Activated T-helper 2 cell treated with anti-CD3 and anti-CD28 coated beads, Interferon-gamma antibody, Interleukin-2, Interleukin-4, amounts not matched to agents 10 μg/mL and 5 μg/mL and 100 μg/mL, durations not matched to agents 14 hours and 24 hours and 36 hours (primary cell): Measurements from ENCODE around the gene CACNA1S. TPM values are rescaled to one million over a fixed set of nuclear protein-coding genes. Genes with fewer than 3 reads are reported as not detected.

ENCODE experiments used
- DNase-seq: peaks from one replicate; pipeline ENCODE4 v3.0.0; 2021; ENCODE audit warnings: low spot score
- H3K27ac Mint-ChIP-seq: one replicate; pipeline ENCODE4 v1.8.0; 2021; ENCODE audit warnings: mixed read lengths
- H3K27me3 Mint-ChIP-seq: one replicate; pipeline ENCODE4 v1.8.0; 2021; ENCODE audit warnings: low read depth, mixed read lengths
- H3K36me3 Mint-ChIP-seq: one replicate; pipeline ENCODE4 v1.8.0; 2021; ENCODE audit warnings: low read depth, mixed read lengths
- H3K4me1 Mint-ChIP-seq: one replicate; pipeline ENCODE4 v1.8.0; 2021; ENCODE audit warnings: low read depth, mixed read lengths
- H3K4me3 Mint-ChIP-seq: one replicate; pipeline ENCODE4 v1.8.0; 2021; ENCODE audit warnings: low read depth, mild to moderate bottlenecking, moderate library complexity, mixed read lengths
- H3K9me3 Mint-ChIP-seq: one replicate; pipeline ENCODE4 v1.8.0; 2021; ENCODE audit warnings: mixed read lengths
- intact Hi-C: fragments of 100-400 bp; cut with micrococcal nuclease; formaldehyde crosslinking; loops from one replicate; pipeline ENCODE4 v1.15.1; 2023
- total RNA-seq: library from RNA; stranded (reverse); gene quantifications from 2 replicates; pipeline ENCODE4 v1.2.3, GENCODE V29; 2022

Gene CACNA1S
- total RNA-seq, 1 donor from 2014 or later = not detected

GRCh38 chr1:201023517-201023902 is 88.7 kb downstream of the CACNA1S start, which contains the start of gene KIF21B:
Gene KIF21B (minus strand): TSS chr1:201023714. CDS start chr1:201023383, 331 bp downstream.
- DNase-seq = peak; percentile 90
- Mint-ChIP-seq H3K27me3 (no peaks in the 10 kb centered on the region), H3K27ac (peak within 1 kb of the TSS; percentile 98), H3K9me3 (no peaks in the 10 kb centered on the region), H3K4me1 (peaks cover 69% of the 10 kb centered on the region), H3K4me3 (peak within 1 kb of the TSS; percentile 96), H3K36me3 (peaks cover 14% of the 10 kb centered on the region)
- intact Hi-C loops = loop anchor here (5.0 kb wide), 3 partner anchors 116 to 396 kb away; no protein-coding TSS in a partner anchor

GRCh38 chr1:201022820-201023516 is 89.3 kb downstream of the CACNA1S start:
- peaks cover 70% of the 10 kb centered on the region for H3K4me1 Mint-ChIP-seq
- peak overlapping the region; percentile 98 for H3K27ac Mint-ChIP-seq
- DNase-seq = no peak
- no peaks in the 10 kb centered on the region for H3K27me3 Mint-ChIP-seq
- peak overlapping the region; percentile 96 for H3K4me3 Mint-ChIP-seq
- H3K9me3 Mint-ChIP-seq = no peaks in the 10 kb centered on the region
- intact Hi-C loops = loop anchor here (5.0 kb wide), 3 partner anchors 116 to 396 kb away; no protein-coding TSS in a partner anchor
- peaks cover 14% of the 10 kb centered on the region for H3K36me3 Mint-ChIP-seq

GRCh38 chr1:201022493-201022819 is 89.8 kb downstream of the CACNA1S start:
- H3K4me1 Mint-ChIP-seq = peaks cover 72% of the 10 kb centered on the region
- H3K27me3 Mint-ChIP-seq = no peaks in the 10 kb centered on the region
- H3K27ac Mint-ChIP-seq = peak overlapping the region; percentile 98
- intact Hi-C loops = loop anchor here (5.0 kb wide), 3 partner anchors 115 to 395 kb away; no protein-coding TSS in a partner anchor
- DNase-seq = no peak
- H3K4me3 Mint-ChIP-seq = peak overlapping the region; percentile 96
- no peaks in the 10 kb centered on the region for H3K9me3 Mint-ChIP-seq
- peaks cover 14% of the 10 kb centered on the region for H3K36me3 Mint-ChIP-seq

- Mint-ChIP-seq H3K4me1 (peaks cover 72% of the 10 kb centered on the region), H3K27me3 (no peaks in the 10 kb centered on the region), H3K36me3 (peaks cover 14% of the 10 kb centered on the region), H3K9me3 (no peaks in the 10 kb centered on the region), H3K27ac (peak overlapping the region; percentile 98), H3K4me3 (peak overlapping the region; percentile 96)
- intact Hi-C loops = loop anchor here (5.0 kb wide), 3 partner anchors 115 to 395 kb away; no protein-coding TSS in a partner anchor
- DNase-seq = no peak
Measured at GRCh38 chr1:201021630-201022492, 90.4 kb downstream of the CACNA1S start.

DNA sequence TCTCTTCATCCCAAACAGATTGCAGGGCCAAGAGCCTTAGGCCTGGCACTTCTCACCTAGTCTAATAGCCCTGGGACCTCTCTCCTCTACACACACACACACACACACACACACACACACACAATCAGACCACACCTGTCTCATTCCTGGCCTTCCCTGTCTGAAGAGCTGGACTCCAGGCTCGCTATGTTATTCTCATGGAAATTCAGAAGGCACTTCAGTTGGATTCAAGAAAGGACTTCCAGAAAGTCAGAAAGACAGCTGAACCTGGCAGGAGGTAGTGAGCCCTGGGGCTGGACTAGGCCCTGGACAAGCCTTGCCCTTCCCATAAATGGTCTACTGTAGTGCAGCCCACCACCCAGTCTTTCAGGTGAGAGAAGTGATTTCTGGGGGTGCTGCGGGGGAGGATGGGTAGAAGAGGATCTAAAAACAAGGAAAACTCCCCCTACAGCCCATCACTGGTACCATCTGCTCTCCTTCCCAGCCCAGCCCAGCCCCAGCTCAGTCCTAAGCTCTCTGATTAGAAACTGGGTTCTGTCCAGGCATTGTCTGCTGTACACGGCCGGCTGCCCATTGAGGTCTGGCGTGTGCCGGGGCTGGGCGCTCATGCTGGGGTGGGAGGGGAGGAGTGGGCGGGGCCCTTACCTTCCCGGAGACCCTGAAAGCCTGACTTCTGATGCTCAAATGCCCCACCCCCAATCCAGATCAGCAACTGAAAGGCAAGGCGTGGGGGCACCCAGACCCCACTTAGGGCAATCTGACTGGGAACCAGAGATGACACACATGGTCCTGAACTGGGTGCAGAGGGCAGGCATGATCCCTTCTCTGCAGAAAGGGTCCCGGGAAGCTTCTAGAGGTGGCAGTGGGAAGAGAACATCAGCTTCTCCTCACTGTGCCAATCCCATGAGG is 91.3 kb downstream of the CACNA1S start:
- H3K4me1 Mint-ChIP-seq = peaks cover 72% of the 10 kb centered on the region
- no peaks in the 10 kb centered on the region for H3K9me3 Mint-ChIP-seq
- peaks cover 14% of the 10 kb centered on the region for H3K36me3 Mint-ChIP-seq
- peak overlapping the region; percentile 98 for H3K27ac Mint-ChIP-seq
- no peaks in the 10 kb centered on the region for H3K27me3 Mint-ChIP-seq
- no peak for DNase-seq
- H3K4me3 Mint-ChIP-seq = peak overlapping the region; percentile 96
- intact Hi-C loops = loop anchor here (5.0 kb wide), 3 partner anchors 114 to 394 kb away; no protein-coding TSS in a partner anchor

GRCh38 chr1:201020040-201020591 is 92.1 kb downstream of the CACNA1S start:
- Mint-ChIP-seq H3K4me3 (peak overlapping the region; percentile 96), H3K4me1 (peaks cover 71% of the 10 kb centered on the region), H3K9me3 (no peaks in the 10 kb centered on the region), H3K27me3 (no peaks in the 10 kb centered on the region), H3K36me3 (peaks cover 14% of the 10 kb centered on the region), H3K27ac (peak overlapping the region; percentile 98)
- DNase-seq = no peak
- intact Hi-C loops = loop anchor here (5.0 kb wide), 3 partner anchors 113 to 393 kb away; no protein-coding TSS in a partner anchor

DNA sequence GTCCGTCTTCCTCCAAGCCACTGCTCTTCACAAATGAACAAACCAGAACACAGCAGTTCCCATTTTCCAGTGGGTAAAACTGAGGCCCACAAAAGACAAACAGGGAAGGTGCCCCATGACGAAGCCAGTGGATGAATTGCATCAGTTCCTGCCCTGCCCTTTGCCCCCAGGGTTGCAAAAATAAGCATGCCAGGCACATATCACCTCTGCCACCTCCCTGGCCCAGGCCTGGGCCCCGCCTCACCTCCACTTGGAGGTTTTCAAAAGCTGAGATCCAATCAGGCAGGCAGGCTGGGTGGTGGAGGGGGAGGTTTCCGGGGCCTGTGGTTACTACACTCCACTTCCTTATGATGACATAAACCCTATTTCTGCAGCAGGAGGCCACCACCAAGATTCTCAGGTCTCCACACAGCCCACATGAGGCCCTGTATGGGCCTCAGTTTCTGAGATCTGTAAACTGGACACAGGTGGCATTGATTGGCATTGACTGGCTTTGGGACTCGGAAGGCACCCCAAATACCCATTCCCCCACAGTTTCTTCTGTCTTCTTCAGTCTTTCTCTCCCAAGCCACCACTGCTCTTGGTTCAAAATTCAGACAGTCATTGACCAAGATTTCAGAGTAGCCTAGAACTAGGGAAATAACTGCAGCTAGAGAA is 92.8 kb downstream of the CACNA1S start:
- peak; percentile 87 for DNase-seq
- Mint-ChIP-seq H3K9me3 (no peaks in the 10 kb centered on the region), H3K27ac (peak overlapping the region; percentile 98), H3K36me3 (peaks cover 18% of the 10 kb centered on the region), H3K27me3 (no peaks in the 10 kb centered on the region), H3K4me1 (peaks cover 72% of the 10 kb centered on the region), H3K4me3 (peak overlapping the region; percentile 96)
- intact Hi-C loops = loop anchor here (5.0 kb wide), 2 partner anchors 347 to 1143 kb away; partner anchors contain the start of gene PTPN7

DNA sequence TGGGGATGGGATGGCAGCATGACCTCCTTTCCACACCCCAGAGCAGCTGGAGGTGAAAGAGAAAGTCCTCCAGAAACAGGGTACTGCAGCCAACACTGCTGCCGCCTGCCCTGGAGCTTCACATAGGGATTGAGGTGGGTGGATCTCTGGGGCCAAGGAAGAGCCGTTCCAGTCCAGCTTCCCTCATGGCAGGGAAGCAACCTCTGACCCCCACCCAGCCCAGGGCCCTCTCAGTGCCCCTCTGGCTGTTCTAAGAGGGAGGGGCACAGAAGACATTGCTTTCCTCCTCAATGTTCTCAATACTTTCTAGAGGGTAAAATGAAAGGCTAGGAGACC is 94.4 kb downstream of the CACNA1S start:
- peaks cover 79% of the 10 kb centered on the region for H3K4me1 Mint-ChIP-seq
- H3K4me3 Mint-ChIP-seq = peak overlapping the region; percentile 30
- no peaks in the 10 kb centered on the region for H3K27me3 Mint-ChIP-seq
- peak overlapping the region; percentile 80 for H3K27ac Mint-ChIP-seq
- DNase-seq = no peak
- H3K9me3 Mint-ChIP-seq = no peaks in the 10 kb centered on the region
- H3K36me3 Mint-ChIP-seq = peaks cover 18% of the 10 kb centered on the region
- intact Hi-C loops = loop anchor here (5.0 kb wide), 2 partner anchors 345 to 1145 kb away; partner anchors contain the start of gene PTPN7

- peaks cover 12% of the 10 kb centered on the region for H3K36me3 Mint-ChIP-seq
- no peaks in the 10 kb centered on the region for H3K9me3 Mint-ChIP-seq
- no peak for DNase-seq
- no peak overlapping the region for H3K4me3 Mint-ChIP-seq
- H3K27me3 Mint-ChIP-seq = no peaks in the 10 kb centered on the region
- peaks cover 80% of the 10 kb centered on the region for H3K4me1 Mint-ChIP-seq
- H3K27ac Mint-ChIP-seq = peak overlapping the region; percentile 80
- intact Hi-C loops = loop anchor here (5.0 kb wide), 2 partner anchors 345 to 1145 kb away; partner anchors contain the start of gene PTPN7
Measured at GRCh38 chr1:201016943-201017827, 95.0 kb downstream of the CACNA1S start.

DNA sequence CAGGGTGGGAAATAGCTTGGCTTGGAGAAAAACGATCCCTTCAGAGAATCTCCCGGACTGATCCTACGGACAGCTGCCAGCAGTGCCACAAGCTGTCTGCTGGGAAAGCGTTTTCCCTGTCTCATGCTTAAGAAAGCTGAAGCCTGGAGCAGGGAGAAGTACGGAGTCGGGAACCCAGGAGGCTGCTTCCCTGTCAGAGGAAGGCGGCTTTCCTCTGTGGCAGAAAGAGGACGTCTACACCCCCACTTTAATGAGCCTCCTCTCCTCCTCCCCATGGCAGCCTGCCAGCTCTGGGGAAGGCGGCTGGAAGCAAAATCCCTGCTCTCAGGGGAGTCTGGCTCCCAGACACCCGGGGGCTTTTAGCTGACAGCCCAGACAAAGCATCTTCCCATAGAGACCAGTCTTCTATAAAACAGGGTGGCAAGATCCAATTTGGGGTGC is 96.0 kb downstream of the CACNA1S start:
- peak overlapping the region; percentile 41 for H3K4me3 Mint-ChIP-seq
- no peaks in the 10 kb centered on the region for H3K27me3 Mint-ChIP-seq
- H3K27ac Mint-ChIP-seq = peak overlapping the region; percentile 77
- H3K4me1 Mint-ChIP-seq = peaks cover 82% of the 10 kb centered on the region
- intact Hi-C loops = loop anchor here (5.0 kb wide), 2 partner anchors 344 to 1146 kb away; partner anchors contain the start of gene PTPN7
- H3K36me3 Mint-ChIP-seq = peaks cover 13% of the 10 kb centered on the region
- no peak for DNase-seq
- no peaks in the 10 kb centered on the region for H3K9me3 Mint-ChIP-seq
